ENCODE results near the gene MTF1.
A peak's percentile ranks its signal among the peaks of the same experiment; 100 is the strongest.

The MTF1 gene

GRCh38 chr1:37868466-37868865 is 9.1 kb upstream of the MTF1 start:
- no peak for DNase-seq

DNA sequence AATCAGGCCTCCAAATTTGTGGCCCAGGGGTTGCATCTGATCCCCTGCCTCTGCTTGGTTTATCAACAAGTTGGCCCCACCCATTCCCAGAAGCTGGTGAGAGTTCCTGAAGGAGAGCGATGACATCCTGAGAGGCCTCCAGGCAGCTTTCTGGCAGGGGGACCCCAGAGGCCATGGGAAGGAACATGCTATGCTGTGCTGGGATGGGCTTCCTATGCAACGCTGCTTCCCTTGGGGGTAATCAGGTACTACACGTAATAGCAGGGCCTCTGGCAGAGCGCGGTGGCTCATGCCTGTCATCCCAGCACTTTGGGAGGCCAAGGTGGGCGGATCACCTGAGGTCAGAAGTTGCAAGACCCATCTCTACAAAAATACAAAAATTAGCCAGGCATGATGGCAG is 8.4 kb upstream of the MTF1 start:
- DNase-seq = no peak

DNA sequence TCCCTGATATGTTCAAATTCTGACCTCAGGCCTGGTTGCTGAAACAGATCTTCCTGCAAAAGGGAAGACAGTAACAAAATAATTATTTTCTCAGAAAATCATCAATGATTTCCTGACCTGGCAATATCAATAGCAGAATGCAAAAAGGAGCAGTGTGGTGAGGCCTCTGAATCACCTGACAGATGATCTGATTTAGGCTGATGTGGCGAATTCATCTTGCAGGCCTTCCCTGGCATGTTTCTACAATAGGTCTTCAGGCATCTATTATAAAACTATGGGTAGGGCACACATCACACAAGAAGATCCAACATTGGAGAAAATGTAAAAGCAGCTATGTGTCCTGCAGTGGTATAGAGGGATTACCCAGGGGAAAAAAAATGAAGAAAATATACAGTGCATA is 7.1 kb upstream of the MTF1 start:
- no peak for DNase-seq

- no peak for DNase-seq
These were observed 6.1 kb upstream of the MTF1 start for GRCh38 chr1:37865348-37866120.

- DNase-seq = peak in 1 of 58 donors; percentile 0
These were observed 2.9 kb upstream of the MTF1 start for GRCh38 chr1:37862330-37862729.

DNA sequence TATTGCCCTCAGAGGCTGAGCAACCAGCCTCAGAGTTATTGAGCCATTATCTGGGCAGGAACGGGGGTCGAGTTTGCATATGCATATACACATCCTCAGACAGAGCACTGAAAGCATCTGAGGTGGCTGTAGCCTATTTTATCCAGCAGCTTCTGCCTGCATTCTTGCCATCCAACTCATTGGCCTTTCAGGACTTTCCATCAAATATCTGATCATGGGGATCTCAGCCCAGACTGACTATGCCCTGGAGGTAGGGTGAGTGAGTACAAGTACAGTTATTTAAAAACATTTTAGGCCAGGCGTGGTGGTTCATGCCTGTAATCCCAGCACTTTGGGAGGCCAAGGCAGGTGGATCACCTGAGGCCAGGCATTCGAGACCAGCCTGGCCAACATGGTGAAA is 1.8 kb upstream of the MTF1 start:
- DNase-seq = no peak

- no peak for DNase-seq
These were observed 914 bp upstream of the MTF1 start for GRCh38 chr1:37860346-37860666.

DNA sequence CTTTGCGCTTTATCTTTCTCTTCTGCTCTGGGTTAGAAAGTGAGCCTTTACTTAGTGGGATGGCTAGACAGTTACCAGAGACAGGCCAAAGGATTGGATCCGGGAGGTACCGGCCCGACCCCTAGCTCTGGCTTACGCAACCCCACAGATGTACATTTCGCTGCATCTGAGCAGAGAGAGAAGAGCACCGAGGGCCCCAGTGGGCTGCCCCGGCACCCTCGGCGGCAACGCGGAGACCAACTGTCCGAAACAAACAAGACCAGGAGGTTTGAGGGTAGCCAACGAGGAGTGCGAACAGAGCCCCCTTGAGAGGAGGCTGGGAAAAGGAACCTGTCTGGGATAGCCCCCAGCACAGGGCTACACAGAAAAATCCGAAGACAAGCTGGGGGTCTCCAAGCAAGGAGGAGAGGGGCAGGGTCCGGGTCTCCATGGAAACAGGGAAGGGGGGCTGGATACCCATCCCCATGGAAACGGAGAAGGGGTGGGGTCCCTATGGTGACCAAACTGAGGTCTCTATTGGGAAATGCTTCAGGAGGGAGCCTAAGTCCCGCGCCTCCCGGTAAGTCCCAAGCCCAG is 373 bp downstream of the MTF1 start:
- peak in 6 of 58 donors; percentile 9 to 67 (median 30) for DNase-seq

GRCh38 chr1:37854406-37854805 is 5.0 kb downstream of the MTF1 start:
- DNase-seq = no peak

DNA sequence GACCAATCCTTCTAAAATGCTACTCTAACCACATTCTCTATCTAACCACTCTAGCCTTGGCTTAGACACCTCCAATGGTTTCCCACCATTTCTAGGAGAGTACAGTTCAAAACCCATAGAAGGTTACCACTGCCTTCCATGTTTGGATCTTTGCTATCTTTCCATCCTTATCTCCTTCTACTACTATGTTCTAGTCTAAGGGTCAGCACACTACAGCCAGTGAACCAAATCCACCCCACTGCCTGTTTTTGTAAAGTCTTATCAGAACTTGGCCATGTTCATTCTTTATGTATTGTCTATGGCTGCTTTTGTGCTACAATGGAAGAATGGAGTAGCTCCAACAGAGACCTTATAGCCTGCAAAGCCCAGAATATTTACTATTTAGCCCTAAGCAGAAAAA is 6.2 kb downstream of the MTF1 start:
- DNase-seq = no peak

GRCh38 chr1:37851782-37852210 is 7.6 kb downstream of the MTF1 start:
- no peak for DNase-seq

- DNase-seq = no peak
These were observed 8.1 kb downstream of the MTF1 start for GRCh38 chr1:37851262-37851661.

- DNase-seq = no peak
These were observed 8.9 kb downstream of the MTF1 start for GRCh38 chr1:37850352-37850955.

- no peak for DNase-seq
These were observed 9.9 kb downstream of the MTF1 start for GRCh38 chr1:37849480-37849879.

DNA sequence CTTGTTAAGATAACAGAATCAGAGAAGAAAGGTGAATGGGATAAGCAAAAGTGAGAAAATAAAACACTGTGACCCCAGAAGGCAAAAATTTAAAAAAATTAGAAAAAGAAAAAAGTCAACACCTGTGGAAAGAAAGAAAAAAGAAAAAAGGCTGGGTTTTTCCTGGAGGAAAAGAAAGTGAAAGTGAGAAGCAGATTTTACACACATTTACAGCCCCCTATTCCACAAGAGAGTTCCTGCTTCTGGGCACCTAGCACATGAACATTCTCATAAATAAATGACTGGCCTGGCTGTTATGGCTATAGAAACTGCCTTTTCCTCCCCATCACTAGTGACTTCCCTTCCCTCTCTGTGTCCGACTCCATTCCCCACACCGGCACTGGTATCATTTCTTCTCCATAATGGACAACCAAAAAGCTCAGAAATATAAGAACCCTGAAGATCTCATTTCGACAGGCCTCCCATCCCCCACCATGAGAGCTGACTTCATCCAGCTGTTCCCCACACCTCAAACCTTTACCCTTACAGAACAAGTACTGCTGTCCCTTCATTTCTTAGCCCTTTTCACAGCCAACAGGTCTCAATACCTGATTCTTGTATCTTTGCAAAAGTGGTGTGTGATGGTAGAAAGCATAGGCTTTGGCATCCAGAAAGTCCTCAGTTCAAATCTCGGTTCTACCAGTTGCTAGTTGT is 12.6 kb downstream of the MTF1 start:
- no peak for DNase-seq

DNA sequence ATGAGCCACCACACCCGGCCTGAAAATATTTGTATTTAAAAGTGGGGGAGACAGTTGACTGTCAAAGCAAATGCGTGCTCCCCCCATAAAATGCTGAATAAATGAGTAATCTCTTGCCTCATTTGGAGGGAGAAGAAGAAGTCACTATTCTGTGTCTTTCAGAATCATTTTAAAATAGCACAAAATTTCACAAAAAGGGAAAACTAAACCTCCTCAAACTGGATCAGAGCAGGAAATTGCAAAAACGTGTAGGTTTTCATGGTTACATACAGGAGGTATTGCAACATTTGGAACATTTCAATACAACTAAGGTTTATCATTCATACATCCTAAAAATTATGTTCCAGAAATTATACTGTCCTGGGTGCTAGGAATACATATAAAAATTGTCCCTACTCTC is 13.6 kb downstream of the MTF1 start:
- no peak for DNase-seq

DNA sequence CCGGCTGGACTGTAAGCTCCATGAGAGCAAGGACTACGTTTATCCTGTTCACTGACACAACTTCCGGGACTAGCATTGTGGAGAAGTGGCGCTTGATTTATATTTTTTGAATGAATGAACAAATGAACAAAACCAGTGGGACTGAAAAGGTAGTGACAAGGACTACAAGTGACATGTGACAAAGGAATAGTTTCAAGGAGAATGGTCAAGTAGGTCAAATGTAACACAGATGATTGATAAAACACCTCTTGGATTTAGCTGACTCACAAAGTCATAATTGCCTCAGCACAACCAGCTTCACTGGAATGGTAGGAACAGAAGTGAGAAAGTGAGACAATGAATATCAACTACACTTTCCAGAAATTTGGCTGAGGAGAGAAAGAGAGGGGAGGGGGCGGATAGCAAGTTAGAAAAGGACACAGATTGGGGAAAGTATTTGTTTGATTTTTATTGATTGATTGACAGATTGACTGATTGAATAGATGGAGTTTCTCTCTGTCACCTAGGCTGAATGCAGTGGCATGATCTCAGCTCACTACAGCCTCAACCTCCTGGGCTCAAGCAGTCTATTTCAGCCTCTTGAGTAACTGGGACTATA is 14.2 kb downstream of the MTF1 start:
- no peak for DNase-seq

DNA sequence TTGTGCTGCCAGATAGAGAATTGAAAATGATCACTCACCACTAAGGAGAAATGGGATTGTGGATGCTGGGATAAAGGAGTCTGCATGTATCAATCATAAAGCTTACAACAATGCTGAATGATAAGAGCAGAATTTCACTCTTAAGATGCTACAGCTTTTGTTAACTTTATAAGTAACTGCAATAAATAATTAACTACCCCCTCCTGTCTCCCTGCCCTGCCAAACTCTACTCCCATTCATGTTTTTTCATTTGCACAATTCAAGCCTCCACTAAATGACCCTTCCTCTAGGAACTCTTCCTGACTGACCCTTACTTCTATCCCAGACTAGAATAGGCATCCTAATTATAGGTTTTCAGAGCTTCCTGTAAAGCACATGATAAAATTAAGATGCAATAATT is 14.9 kb downstream of the MTF1 start:
- DNase-seq = no peak

- no peak for DNase-seq
These were observed 17.7 kb downstream of the MTF1 start for GRCh38 chr1:37841652-37842051.

DNA sequence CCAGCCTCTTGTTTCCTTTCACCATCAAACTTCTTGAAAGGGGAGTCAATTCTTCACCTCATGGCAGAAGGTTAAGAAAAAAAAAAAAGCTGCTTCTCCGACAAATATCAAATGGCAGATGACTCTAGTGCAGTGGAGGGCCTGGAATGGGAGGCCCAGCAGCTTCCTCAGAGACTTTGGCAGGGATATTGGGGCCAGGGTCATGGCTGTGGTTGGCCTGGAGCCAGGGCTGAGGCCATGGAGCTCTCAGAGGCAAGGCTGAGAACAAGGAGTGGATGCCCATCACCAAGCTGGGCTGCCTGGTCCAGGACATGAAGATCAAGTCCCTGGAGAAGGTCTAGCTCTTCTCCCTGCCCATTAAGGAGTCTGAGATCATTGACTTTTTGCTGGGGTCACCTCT is 18.7 kb downstream of the MTF1 start:
- DNase-seq = no peak

- DNase-seq = no peak
These were observed 19.7 kb downstream of the MTF1 start for GRCh38 chr1:37839676-37840075.

DNA sequence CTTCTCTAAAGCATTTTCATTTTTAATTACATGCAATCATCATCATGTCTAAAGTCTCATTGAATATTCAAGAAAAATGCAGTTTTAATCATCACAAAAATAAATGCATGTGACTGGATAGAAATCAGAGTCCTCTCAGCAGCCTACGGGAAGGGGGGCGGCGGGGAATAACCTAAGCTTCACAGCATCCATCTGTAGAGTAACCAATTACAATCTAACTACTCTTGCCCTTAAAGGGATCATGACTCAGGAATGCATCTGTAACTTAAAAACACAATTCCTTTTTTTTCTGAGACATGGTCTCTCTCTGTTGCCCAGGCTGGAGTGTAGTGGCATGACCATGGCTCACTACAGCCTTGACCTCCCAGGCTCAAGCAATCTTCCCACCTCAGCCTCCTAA is 22.6 kb downstream of the MTF1 start:
- no peak for DNase-seq

All from anterior cingulate cortex (tissue), 58 donors.